ENCODE results near the gene TNFAIP8L3.

TNFAIP8L3 gene

GRCh38 chr15:51139091-51139490 lies 44.4 kb upstream of the TNFAIP8L3 start:
- Histone ChIP-seq H2AFZ (ENCODE audit: low read length) (no peak overlapping the region), H3K36me3 (replicated peaks; ENCODE audit: insufficient read depth, low read length) (no peaks in the 10 kb centered on the region), H3K27ac (ENCODE audit: low read length) (no peak overlapping the region), H4K20me1 (ENCODE audit: insufficient read depth, low read length) (no peaks in the 10 kb centered on the region), H3K9me3 (replicated peaks; ENCODE audit: insufficient read depth, low read length) (no peaks in the 10 kb centered on the region), H3K79me2 (ENCODE audit: low read length) (no peaks in the 10 kb centered on the region), H3K4me1 (ENCODE audit: low read length) (peaks cover 9% of the 10 kb centered on the region), H3F3A (ENCODE audit: insufficient read depth, low read length) (no peaks in the 10 kb centered on the region), H3K9me2 (replicated peaks; ENCODE audit: insufficient read depth, low read length) (no peaks in the 10 kb centered on the region), H3K27me3 (replicated peaks; ENCODE audit: insufficient read depth, low read length) (no peaks in the 10 kb centered on the region), H3K9ac (ENCODE audit: low read length) (no peak overlapping the region), H3K4me3 (ENCODE audit: low read length) (no peak overlapping the region), H3K4me2 (ENCODE audit: low read depth, low read length) (no peak overlapping the region)
- DNase-seq: no peak
- TF ChIP-seq EZH2 (optimal IDR thresholded peaks at IDR 0.05; ENCODE audit: low read depth, low read length) (no peak), EZH2phosphoT487 (IDR thresholded peaks at IDR 0.05; ENCODE audit: low read length) (no peak), CTCF (IDR thresholded peaks at IDR 0.05; ENCODE audit: low read length) (no peak)

GRCh38 chr15:51137880-51138430 lies 43.2 kb upstream of the TNFAIP8L3 start:
- TF ChIP-seq EZH2 (optimal IDR thresholded peaks at IDR 0.05; ENCODE audit: low read depth, low read length) (no peak), CTCF (IDR thresholded peaks at IDR 0.05; ENCODE audit: low read length) (no peak), EZH2phosphoT487 (IDR thresholded peaks at IDR 0.05; ENCODE audit: low read length) (no peak)
- no peak overlapping the region for H2AFZ ChIP-seq (ENCODE audit: low read length)
- H3K4me3 ChIP-seq (ENCODE audit: low read length): no peak overlapping the region
- H3K4me1 ChIP-seq (ENCODE audit: low read length): peaks cover 9% of the 10 kb centered on the region
- H3K36me3 ChIP-seq (replicated peaks; ENCODE audit: insufficient read depth, low read length): no peaks in the 10 kb centered on the region
- no peaks in the 10 kb centered on the region for H3F3A ChIP-seq (ENCODE audit: insufficient read depth, low read length)
- no peaks in the 10 kb centered on the region for H3K27me3 ChIP-seq (replicated peaks; ENCODE audit: insufficient read depth, low read length)
- H4K20me1 ChIP-seq (ENCODE audit: insufficient read depth, low read length): no peaks in the 10 kb centered on the region
- H3K9me2 ChIP-seq (replicated peaks; ENCODE audit: insufficient read depth, low read length): no peaks in the 10 kb centered on the region
- no peak overlapping the region for H3K4me2 ChIP-seq (ENCODE audit: low read depth, low read length)
- no peak overlapping the region for H3K9ac ChIP-seq (ENCODE audit: low read length)
- H3K27ac ChIP-seq (ENCODE audit: low read length): no peak overlapping the region
- H3K9me3 ChIP-seq (replicated peaks; ENCODE audit: insufficient read depth, low read length): no peaks in the 10 kb centered on the region
- H3K79me2 ChIP-seq (ENCODE audit: low read length): no peaks in the 10 kb centered on the region
- DNase-seq: no peak

- no peaks in the 10 kb centered on the region for H3F3A ChIP-seq (ENCODE audit: insufficient read depth, low read length)
- H3K9me3 ChIP-seq (replicated peaks; ENCODE audit: insufficient read depth, low read length): no peaks in the 10 kb centered on the region
- no peaks in the 10 kb centered on the region for H3K27me3 ChIP-seq (replicated peaks; ENCODE audit: insufficient read depth, low read length)
- peak overlapping the region; percentile 39; the same call in 1 of the 2 replicates for H3K4me2 ChIP-seq (ENCODE audit: low read depth, low read length)
- peak overlapping the region; percentile 31 for H2AFZ ChIP-seq (ENCODE audit: low read length)
- H3K4me1 ChIP-seq (ENCODE audit: low read length): peaks cover 9% of the 10 kb centered on the region
- no peaks in the 10 kb centered on the region for H3K9me2 ChIP-seq (replicated peaks; ENCODE audit: insufficient read depth, low read length)
- H3K79me2 ChIP-seq (ENCODE audit: low read length): no peaks in the 10 kb centered on the region
- no peaks in the 10 kb centered on the region for H3K36me3 ChIP-seq (replicated peaks; ENCODE audit: insufficient read depth, low read length)
- no peaks in the 10 kb centered on the region for H4K20me1 ChIP-seq (ENCODE audit: insufficient read depth, low read length)
- peak; percentile 33 for DNase-seq
- H3K27ac ChIP-seq (ENCODE audit: low read length): no peak overlapping the region
- no peak overlapping the region for H3K4me3 ChIP-seq (ENCODE audit: low read length)
- no peak overlapping the region for H3K9ac ChIP-seq (ENCODE audit: low read length)
- TF ChIP-seq CTCF (IDR thresholded peaks at IDR 0.05; ENCODE audit: low read length): no peak
Observed at GRCh38 chr15:51137024-51137423, 42.3 kb upstream of the TNFAIP8L3 start.

Measured in MM.1S (cell line).